Ishikawa (cell line): ENCODE measurements around the gene ZNF112.

Experiments used
- CEBPB ChIP-seq: IDR thresholded peaks from 2 replicates; pipeline ENCODE4 v1.6.1; 2012
- CREB1 ChIP-seq: IDR thresholded peaks from 2 replicates; pipeline ENCODE4 v1.6.1; 2012; ENCODE audit warnings: low read depth
- EGR1 ChIP-seq: IDR thresholded peaks from 2 replicates; pipeline ENCODE4 v1.6.1; 2012
- EP300 ChIP-seq: IDR thresholded peaks from 2 replicates; pipeline ENCODE4 v1.6.1; 2012; ENCODE audit warnings: borderline replicate concordance
- FOXM1 ChIP-seq: IDR thresholded peaks from 2 replicates; pipeline ENCODE4 v1.6.1; 2012; ENCODE audit warnings: low read depth, borderline replicate concordance
- NFIC ChIP-seq: IDR thresholded peaks from 2 replicates; pipeline ENCODE4 v1.6.1; 2012
- RAD21 ChIP-seq: IDR thresholded peaks from 2 replicates; pipeline ENCODE4 v1.6.1; 2012; ENCODE audit warnings: low read depth
- TAF1 ChIP-seq: IDR thresholded peaks from 2 replicates; pipeline ENCODE4 v1.6.1; 2012; ENCODE audit warnings: low read depth, mild to moderate bottlenecking
- TCF12 ChIP-seq: IDR thresholded peaks from 2 replicates; pipeline ENCODE4 v1.6.1; 2012; ENCODE audit warnings: low read depth
- TEAD4 ChIP-seq: IDR thresholded peaks from 2 replicates; pipeline ENCODE4 v1.6.1; 2012
- YY1 ChIP-seq: IDR thresholded peaks from 2 replicates; pipeline ENCODE4 v1.6.1; 2012; ENCODE audit warnings: low read depth
- ZBTB7A ChIP-seq: IDR thresholded peaks from 2 replicates; pipeline ENCODE4 v1.6.1; 2012; ENCODE audit warnings: low read depth
- TF ChIP-seq, protein P1 (sequence below): IDR thresholded peaks from 2 replicates; pipeline ENCODE4 v1.6.1; 2012; ENCODE audit warnings: low read depth, mild to moderate bottlenecking
- TF ChIP-seq, protein P2 (sequence below): IDR thresholded peaks from 2 replicates; pipeline ENCODE4 v1.6.1; 2012
- TF ChIP-seq, protein P3 (sequence below): IDR thresholded peaks from 2 replicates; pipeline ENCODE4 v1.6.1; 2012

Gene ZNF112

DNA sequence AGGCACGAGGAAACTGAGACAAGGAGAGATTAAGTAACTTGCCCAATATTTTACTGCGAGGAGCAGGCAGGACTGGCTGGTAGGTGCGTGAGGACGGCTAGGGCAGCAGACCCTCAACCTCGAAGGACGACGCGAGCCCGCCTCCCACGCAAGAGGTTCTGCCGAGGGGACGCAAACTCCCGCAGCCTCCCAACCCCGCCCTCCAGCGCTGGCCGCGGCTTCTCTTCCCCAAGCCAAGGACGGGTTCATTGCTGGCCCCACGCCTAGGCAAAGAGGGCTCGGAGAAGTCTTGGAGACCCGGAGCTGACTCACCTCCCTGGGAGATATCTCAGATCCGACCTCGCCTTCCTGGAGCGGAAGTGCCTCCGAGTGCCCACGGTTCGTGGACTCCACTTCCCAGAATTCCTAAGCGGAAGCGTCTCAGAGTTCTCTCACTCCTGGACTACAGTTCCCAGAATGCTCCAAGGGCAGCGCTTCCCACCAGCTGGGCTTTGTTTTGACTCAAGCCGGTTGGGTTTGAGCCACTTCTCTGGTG lies 51.8 kb downstream of the ZNF112 start, which contains the start of gene ZNF235:
TSS of gene ZNF235 (minus strand) at position 367 of the 535 bp plus-strand sequence. CDS start 1,621 bp downstream, outside the sequence.
- TF ChIP-seq EP300 (no peak), TCF12 (peak; percentile 59; the same call in 1 of the 2 replicates), CREB1 (0 out of 2 replicates have a peak, but pooled peaks have one; percentile 10), TAF1 (peak; percentile 43; the same call in 1 of the 2 replicates), TEAD4 (no peak), EGR1 (peak; percentile 64; the same call in 1 of the 2 replicates), RAD21 (peak; percentile 5; the same call in 1 of the 2 replicates), NFIC (no peak), ZBTB7A (0 out of 2 replicates have a peak, but pooled peaks have one; percentile 47), YY1 (peak; percentile 22; the same call in 1 of the 2 replicates)
- TF ChIP-seq, protein P1, sequence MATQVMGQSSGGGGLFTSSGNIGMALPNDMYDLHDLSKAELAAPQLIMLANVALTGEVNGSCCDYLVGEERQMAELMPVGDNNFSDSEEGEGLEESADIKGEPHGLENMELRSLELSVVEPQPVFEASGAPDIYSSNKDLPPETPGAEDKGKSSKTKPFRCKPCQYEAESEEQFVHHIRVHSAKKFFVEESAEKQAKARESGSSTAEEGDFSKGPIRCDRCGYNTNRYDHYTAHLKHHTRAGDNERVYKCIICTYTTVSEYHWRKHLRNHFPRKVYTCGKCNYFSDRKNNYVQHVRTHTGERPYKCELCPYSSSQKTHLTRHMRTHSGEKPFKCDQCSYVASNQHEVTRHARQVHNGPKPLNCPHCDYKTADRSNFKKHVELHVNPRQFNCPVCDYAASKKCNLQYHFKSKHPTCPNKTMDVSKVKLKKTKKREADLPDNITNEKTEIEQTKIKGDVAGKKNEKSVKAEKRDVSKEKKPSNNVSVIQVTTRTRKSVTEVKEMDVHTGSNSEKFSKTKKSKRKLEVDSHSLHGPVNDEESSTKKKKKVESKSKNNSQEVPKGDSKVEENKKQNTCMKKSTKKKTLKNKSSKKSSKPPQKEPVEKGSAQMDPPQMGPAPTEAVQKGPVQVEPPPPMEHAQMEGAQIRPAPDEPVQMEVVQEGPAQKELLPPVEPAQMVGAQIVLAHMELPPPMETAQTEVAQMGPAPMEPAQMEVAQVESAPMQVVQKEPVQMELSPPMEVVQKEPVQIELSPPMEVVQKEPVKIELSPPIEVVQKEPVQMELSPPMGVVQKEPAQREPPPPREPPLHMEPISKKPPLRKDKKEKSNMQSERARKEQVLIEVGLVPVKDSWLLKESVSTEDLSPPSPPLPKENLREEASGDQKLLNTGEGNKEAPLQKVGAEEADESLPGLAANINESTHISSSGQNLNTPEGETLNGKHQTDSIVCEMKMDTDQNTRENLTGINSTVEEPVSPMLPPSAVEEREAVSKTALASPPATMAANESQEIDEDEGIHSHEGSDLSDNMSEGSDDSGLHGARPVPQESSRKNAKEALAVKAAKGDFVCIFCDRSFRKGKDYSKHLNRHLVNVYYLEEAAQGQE: no peak
- TF ChIP-seq, protein P2, sequence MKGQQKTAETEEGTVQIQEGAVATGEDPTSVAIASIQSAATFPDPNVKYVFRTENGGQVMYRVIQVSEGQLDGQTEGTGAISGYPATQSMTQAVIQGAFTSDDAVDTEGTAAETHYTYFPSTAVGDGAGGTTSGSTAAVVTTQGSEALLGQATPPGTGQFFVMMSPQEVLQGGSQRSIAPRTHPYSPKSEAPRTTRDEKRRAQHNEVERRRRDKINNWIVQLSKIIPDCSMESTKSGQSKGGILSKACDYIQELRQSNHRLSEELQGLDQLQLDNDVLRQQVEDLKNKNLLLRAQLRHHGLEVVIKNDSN: no peak
- TF ChIP-seq, protein P3, sequence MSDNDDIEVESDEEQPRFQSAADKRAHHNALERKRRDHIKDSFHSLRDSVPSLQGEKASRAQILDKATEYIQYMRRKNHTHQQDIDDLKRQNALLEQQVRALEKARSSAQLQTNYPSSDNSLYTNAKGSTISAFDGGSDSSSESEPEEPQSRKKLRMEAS: no peak; the same call in none of the 2 replicates

DNA sequence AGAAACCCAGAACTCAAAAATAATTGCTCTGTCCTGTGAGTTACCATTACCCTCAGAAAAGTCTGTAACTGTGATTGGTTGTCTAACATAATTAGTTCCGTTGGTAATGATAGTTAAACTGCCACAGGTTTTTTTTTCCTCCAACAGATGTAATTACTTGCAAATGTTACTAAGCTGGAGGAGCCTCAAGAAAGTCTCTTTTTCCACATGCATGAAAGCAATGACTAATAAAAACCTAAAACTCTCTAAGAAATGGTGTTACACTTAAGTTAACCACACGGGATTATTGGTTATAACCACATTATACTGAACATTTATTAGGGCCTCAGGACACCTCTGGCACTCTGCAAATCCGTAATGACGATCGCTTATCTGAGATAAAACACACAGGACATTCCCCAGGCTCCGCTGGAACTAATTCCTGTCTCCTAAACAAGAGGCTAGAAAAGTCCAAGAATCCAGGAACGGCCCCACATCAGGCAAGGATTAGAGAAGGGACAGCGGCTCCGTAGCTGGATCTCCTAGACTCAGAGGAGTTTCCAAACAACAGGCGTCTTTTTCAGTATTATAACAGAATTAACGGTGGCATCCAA lies 52.4 kb downstream of the ZNF112 start:
- TF ChIP-seq, protein P2: no peak
- no peak for TF ChIP-seq TAF1
- TF ChIP-seq, protein P3: no peak
- TF ChIP-seq RAD21: no peak
- TF ChIP-seq FOXM1: no peak
- no peak for TF ChIP-seq YY1
- no peak for TF ChIP-seq CEBPB

DNA sequence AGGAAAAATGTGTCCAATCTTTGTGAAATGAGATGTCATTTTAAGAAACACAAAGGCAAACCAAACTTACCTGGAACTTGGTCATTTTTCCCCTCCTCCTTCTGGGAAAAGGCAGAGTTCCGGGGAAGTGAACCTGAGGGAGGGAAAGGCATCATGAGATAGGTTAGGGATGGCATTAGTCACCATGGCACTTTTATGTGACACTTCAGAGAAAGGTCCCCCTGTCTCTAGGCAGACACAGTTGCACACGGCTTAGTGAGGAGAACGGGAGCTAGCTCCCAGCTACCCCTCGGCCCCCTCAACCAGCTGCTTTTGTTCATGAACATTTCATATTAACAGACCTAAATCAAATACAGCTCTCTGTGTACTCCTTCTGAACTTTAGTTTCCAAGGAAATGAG lies 53.2 kb downstream of the ZNF112 start:
- no peak for TF ChIP-seq YY1
- no peak for TF ChIP-seq TCF12
- no peak for TF ChIP-seq TEAD4
- TF ChIP-seq ZBTB7A: no peak
- TF ChIP-seq, protein P2: no peak
- no peak for TF ChIP-seq NFIC
- TF ChIP-seq, protein P3: no peak
- no peak for TF ChIP-seq CREB1
- no peak for TF ChIP-seq FOXM1

DNA sequence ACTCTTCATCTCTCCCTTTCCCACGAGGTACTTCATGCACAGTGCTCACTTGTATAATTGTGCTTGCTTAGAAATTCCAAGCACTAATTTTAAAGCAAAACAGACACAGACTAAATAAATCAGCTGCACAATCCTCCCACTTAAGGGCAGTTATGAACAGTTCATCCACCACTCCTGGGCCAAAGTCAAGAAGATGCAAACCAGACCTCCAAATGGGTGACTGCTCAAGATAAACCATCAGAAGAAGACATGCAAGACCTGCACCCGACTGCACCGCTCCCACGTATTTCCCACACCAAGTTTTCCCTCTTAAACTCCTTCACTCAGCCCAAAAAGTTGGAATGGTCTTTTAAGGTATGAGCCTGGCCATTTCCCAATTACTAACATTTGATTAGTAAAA lies 71.5 kb downstream of the ZNF112 start:
- TF ChIP-seq, protein P2: no peak
- no peak for TF ChIP-seq CREB1
- TF ChIP-seq FOXM1: no peak
- no peak for TF ChIP-seq EGR1
- TF ChIP-seq EP300: no peak
- no peak for TF ChIP-seq TEAD4
- no peak for TF ChIP-seq ZBTB7A
- no peak for TF ChIP-seq TCF12
- TF ChIP-seq NFIC: no peak
- TF ChIP-seq, protein P3: no peak
- TF ChIP-seq CEBPB: no peak
- TF ChIP-seq, protein P1: no peak
- no peak for TF ChIP-seq TAF1
- TF ChIP-seq YY1: no peak
